Measurements from ENCODE around the gene SERTM1. TPM values are rescaled to one million over a fixed set of nuclear protein-coding genes. Genes with fewer than 3 reads are reported as not detected.

The SERTM1 gene
- total RNA-seq, 1 experiment from 2014 or later = 0.24 TPM

DNA sequence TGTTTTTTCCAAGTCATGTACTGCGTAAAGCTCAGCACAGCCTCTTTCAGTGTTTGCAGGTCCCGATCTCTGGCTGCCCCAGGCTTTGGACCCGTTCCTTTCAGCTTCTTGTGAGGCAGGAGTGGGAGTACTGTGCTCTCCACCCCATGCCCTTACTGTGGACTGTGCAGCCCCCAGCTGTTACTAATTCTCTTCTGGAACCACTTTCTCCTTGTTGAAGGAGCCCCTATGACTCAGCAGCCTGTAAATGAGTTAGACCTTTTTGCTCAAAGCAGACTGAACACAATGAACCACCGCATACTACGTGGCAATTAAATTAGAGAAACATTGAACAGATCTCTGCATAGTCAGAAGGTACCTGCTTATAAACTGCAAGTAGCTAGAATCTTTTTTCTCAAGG is 39.0 kb downstream of the SERTM1 start:
- Histone ChIP-seq H3K4me2 (ENCODE audit: insufficient read depth, insufficient read length, low read length) (no peak overlapping the region), H2AFZ (ENCODE audit: low read length) (no peak overlapping the region), H2BK15ac (ENCODE audit: low read depth, low read length) (no peak overlapping the region), H4K8ac (replicated peaks; ENCODE audit: insufficient read length, low read depth, low read length) (no peak overlapping the region), H3T11ph (ENCODE audit: low read length) (no peak overlapping the region), H3K23me2 (ENCODE audit: insufficient read length, low read depth, low read length, poor library complexity, severe bottlenecking) (no peaks in the 10 kb centered on the region), H3K4ac (ENCODE audit: low read depth, low read length) (no peak overlapping the region), H3K79me2 (ENCODE audit: insufficient read depth, low read length) (no peaks in the 10 kb centered on the region), H3K27ac (ENCODE audit: insufficient read length, low read depth, low read length) (no peak overlapping the region), H2AK5ac (ENCODE audit: insufficient read length, low read length) (no peak overlapping the region), H3K23ac (ENCODE audit: insufficient read length, low read depth, low read length) (no peak overlapping the region), H4K5ac (ENCODE audit: insufficient read length, low read depth, low read length) (no peak overlapping the region), H3K79me1 (ENCODE audit: insufficient read depth, low read depth, low read length, poor library complexity, severe bottlenecking) (no peaks in the 10 kb centered on the region), H2BK12ac (ENCODE audit: insufficient read length, low read depth, low read length) (no peak overlapping the region), H3K4me1 (ENCODE audit: insufficient read depth, low read length) (no peaks in the 10 kb centered on the region), H2BK5ac (ENCODE audit: insufficient read length, low read length) (no peak overlapping the region), H3K9ac (ENCODE audit: extremely low read depth, insufficient read length, low read length) (no peak overlapping the region), H3K56ac (ENCODE audit: insufficient read length, low read depth, low read length) (no peak overlapping the region), H3K27me3 (ENCODE audit: insufficient read depth, low read length) (no peaks in the 10 kb centered on the region), H2BK120ac (ENCODE audit: low read depth, low read length, poor library complexity, severe bottlenecking) (no peak overlapping the region), H4K20me1 (ENCODE audit: control insufficient read depth, insufficient read depth, insufficient read length) (no peaks in the 10 kb centered on the region), H2BK20ac (ENCODE audit: low read depth, low read length, poor library complexity, severe bottlenecking) (no peak overlapping the region), H3K9me3 (ENCODE audit: control insufficient read depth, low read depth, low read length) (no peaks in the 10 kb centered on the region), H3K14ac (ENCODE audit: insufficient read depth, low read length) (no peak overlapping the region), H4K91ac (ENCODE audit: insufficient read length, low read depth, low read length) (no peak overlapping the region), H3K18ac (ENCODE audit: insufficient read length, low read depth, low read length) (no peak overlapping the region)
- DNase-seq = no peak
- Mint-ChIP-seq H3K4me1 (peaks cover 4 to 16% of the 10 kb centered on the region in 2 experiments; a peak in 3 of 4 replicates), H3K27me3 (ENCODE audit: low read depth) (no peaks in the 10 kb centered on the region; the same call in 1 of the 2 replicates), H3K36me3 (ENCODE audit: insufficient read depth in 1 of 3, low read depth in 3 of 3) (no peaks in the 10 kb centered on the region), H3K4me3 (no peak overlapping the region), H3K27ac (no peak overlapping the region), H3K9me3 (no peaks in the 10 kb centered on the region; a peak in 2 of 5 replicates)
- no CpG with 5 or more reads among the region's 5 CpGs for WGBS (ENCODE audit: extremely low coverage, insufficient read length, low lambda C conversion rate)
- TF ChIP-seq, protein P1, sequence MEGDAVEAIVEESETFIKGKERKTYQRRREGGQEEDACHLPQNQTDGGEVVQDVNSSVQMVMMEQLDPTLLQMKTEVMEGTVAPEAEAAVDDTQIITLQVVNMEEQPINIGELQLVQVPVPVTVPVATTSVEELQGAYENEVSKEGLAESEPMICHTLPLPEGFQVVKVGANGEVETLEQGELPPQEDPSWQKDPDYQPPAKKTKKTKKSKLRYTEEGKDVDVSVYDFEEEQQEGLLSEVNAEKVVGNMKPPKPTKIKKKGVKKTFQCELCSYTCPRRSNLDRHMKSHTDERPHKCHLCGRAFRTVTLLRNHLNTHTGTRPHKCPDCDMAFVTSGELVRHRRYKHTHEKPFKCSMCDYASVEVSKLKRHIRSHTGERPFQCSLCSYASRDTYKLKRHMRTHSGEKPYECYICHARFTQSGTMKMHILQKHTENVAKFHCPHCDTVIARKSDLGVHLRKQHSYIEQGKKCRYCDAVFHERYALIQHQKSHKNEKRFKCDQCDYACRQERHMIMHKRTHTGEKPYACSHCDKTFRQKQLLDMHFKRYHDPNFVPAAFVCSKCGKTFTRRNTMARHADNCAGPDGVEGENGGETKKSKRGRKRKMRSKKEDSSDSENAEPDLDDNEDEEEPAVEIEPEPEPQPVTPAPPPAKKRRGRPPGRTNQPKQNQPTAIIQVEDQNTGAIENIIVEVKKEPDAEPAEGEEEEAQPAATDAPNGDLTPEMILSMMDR (conservative IDR thresholded peaks at IDR 0.05) = no peak

Data from H9 (cell line).